Heart left ventricle (tissue), 16 donors: ENCODE measurements around the gene CCDC28B. TPM values are rescaled to one million over a fixed set of nuclear protein-coding genes. Genes with fewer than 3 reads are reported as not detected.

Experiments used
- ATAC-seq, 4 donors: fragments of 200-7000 bp; cut with Tn5 transposase; one replicate each; pipeline ENCODE4 v1.9.1; 2020 to 2022; ENCODE audit warnings: moderate library complexity in 4 of 4, mild to moderate bottlenecking in 3 of 4, moderate number of reproducible peaks in 1 of 4
- DNase-seq, 5 donors: peaks; one replicate each; pipeline ENCODE4 v3.0.0-alpha.2; 2020
- H3K27ac ChIP-seq, 12 donors: fragments of 200-600 bp; sonication (generic) in 4 of 12; one replicate each; pipeline versions ENCODE4 v1.5.0 to v1.8.0; 2016 to 2022; ENCODE audit warnings: mild to moderate bottlenecking in 2 of 12
- H3K27me3 ChIP-seq, 9 donors: fragments of 200-600 bp; sonication (generic) in 2 of 9; one replicate each; pipeline versions ENCODE4 v1.5.1 to v1.8.0; 2016 to 2022; ENCODE audit warnings: mild to moderate bottlenecking in 3 of 9
- H3K36me3 ChIP-seq, 9 donors: fragments of 200-600 bp; sonication (generic) in 2 of 9; one replicate each; pipeline versions ENCODE4 v1.5.0 to v1.8.0; 2018 to 2022; ENCODE audit warnings: mild to moderate bottlenecking in 2 of 9
- H3K4me1 ChIP-seq, 12 donors: fragments of 200-600 bp; sonication (generic) in 4 of 12; one replicate each; pipeline versions ENCODE4 v1.5.0 to v1.8.0; 2016 to 2022; ENCODE audit warnings: mild to moderate bottlenecking in 3 of 12
- H3K4me3 ChIP-seq, 12 donors: fragments of 200-600 bp; sonication (generic) in 4 of 12; one replicate each; pipeline versions ENCODE4 v1.5.0 to v1.8.0; 2017 to 2022; ENCODE audit warnings: mild to moderate bottlenecking in 9 of 12, moderate library complexity in 4 of 12
- H3K9me3 ChIP-seq, 12 donors: fragments of 200-600 bp; sonication (generic) in 4 of 12; one replicate each; pipeline versions ENCODE4 v1.5.0 to v1.8.0; 2016 to 2022; ENCODE audit warnings: mild to moderate bottlenecking in 1 of 12
- CTCF ChIP-seq, 12 donors: fragments of 200-600 bp; sonication (generic) in 4 of 12; IDR thresholded peaks; one replicate each; pipeline versions ENCODE4 v1.5.0 to v1.8.0; 2018 to 2022; ENCODE audit warnings: antibody characterized with exemption in 12 of 12, mild to moderate bottlenecking in 5 of 12
- POLR2A ChIP-seq, 2 donors: fragments of 450-650 bp; IDR thresholded peaks; one replicate each; pipeline ENCODE4 v1.6.1; 2017; ENCODE audit warnings: antibody characterized with exemption in 2 of 2, mild to moderate bottlenecking in 2 of 2, moderate library complexity in 2 of 2
- WGBS, 4 donors: extraction: QIAGEN DNeasy Blood & Tissue Kit in 2 of 4; methylation state at CpG; one replicate each; pipeline versions ENCODE4 v1.1.5 to v1.1.7; 2013 to 2018; 5-methylcytosine and 5-hydroxymethylcytosine counted together
- intact Hi-C, 10 donors: fragments of 100-400 bp; cut with DNase I; formaldehyde crosslinking; loops; one replicate each; pipeline versions ENCODE4 v1.11.1 to v1.14.2; 2022
- polyA plus RNA-seq, 2 donors: library from polyadenylated mRNA; stranded (reverse); fragments of 200-250 nt; gene quantifications; one replicate each; pipeline ENCODE4 v1.2.3, GENCODE V29; 2013
- total RNA-seq, 9 donors: library from RNA; depleted of rRNA in 2 of 9; stranded (reverse); fragments of >200 nt in 2 of 9; fragmentation: NEBNext Ultra II Directional in 3 of 9; extraction: Animal tissue kit (Norgen Biotek cat#: 25700) in 3 of 9; gene quantifications; one replicate each; pipeline versions ENCODE4 v1.1.0 to v1.2.4, GENCODE V29; 2016 to 2023
- donor health status: ischemic (EF 13 %, LVEDD 7.1; RV severe dilation, severe dysfunction).
- donor health status: healthy with polysubstance abuse.
- donor health status: DM: no; HTN: yes; CAD: no.
- donor health status: DM: no; HTN: no; CAD: no.
- donor health status: ischemic (EF 25% LVEDD 6.9; RV normal size, moderate dysfunction).
- donor health status: ischemic (EF 25% LVEDD 5.7; RV mildly dilated, moderate dysfunction).
- donor health status: healthy.
- donor health status: DM: yes; HTN: yes; CAD: no.
- donor health status: ischemic (EF 35%, LVEDD 5.7; RV mildly dilated, moderate dysfunction).
- donor health status: nonischemic (EF 11% LVEDD 7.7; RV severe dilation, severe dysfunction).
- donor health status: DM: yes; HTN: yes; CAD: no.
- donor health status: PGD.
- donor health status: ischemic (EF 29% LVEDD 5.4; RV normal size, mild dysfunction).
- donor health status: nonischemic (EF 23%, LVEDD 6.1; RV moderate dilation, normal function).

The CCDC28B gene
- total and polyA plus RNA-seq, 11 donors, result 12.5 to 40.2 (median 17.0) TPM

- H3K4me1 ChIP-seq, result peaks cover 0 to 69% (median 59%) of the 10 kb centered on the region in 12 donors
- intact Hi-C loops, result no loop called here
- peak within 1 kb of the TSS in 4 of 12 donors; percentile 9 to 58 (median 22) for H3K4me3 ChIP-seq
- peak within 1 kb of the TSS; percentile 49 to 93 (median 86) for H3K27ac ChIP-seq
- no peak for DNase-seq
- TF ChIP-seq CTCF (IDR thresholded peaks at IDR 0.05) (no peak), POLR2A (IDR thresholded peaks at IDR 0.05) (no peak)
- no peaks in the 10 kb centered on the region for H3K9me3 ChIP-seq
- no peak for ATAC-seq
- WGBS, 4 donors, result 68 to 77% (median 72%) methylated on average over 24 to 25 of the region's 25 CpGs
- H3K36me3 ChIP-seq, result no peaks in the 10 kb centered on the region
- H3K27me3 ChIP-seq, result no peaks in the 10 kb centered on the region
These were observed 50.7 kb downstream of the CCDC28B start, which contains the start of gene LCK for GRCh38 chr1:32250893-32251716. Gene LCK (plus strand): TSS chr1:32251265. CDS start chr1:32274330, 23,065 bp downstream.

Other genes starting within 250 kb of the CCDC28B start
- gene KHDRBS1, start 186.7 kb upstream of the CCDC28B start, total RNA-seq, result 10 to 100 TPM; 45.2 to 79.3 (median 68.5) TPM
- 10 to 100 TPM; 33.0 to 58.6 TPM for gene KHDRBS1, start 186.7 kb upstream of the CCDC28B start, polyA plus RNA-seq
- gene TMEM39B, start 127.7 kb upstream of the CCDC28B start, total RNA-seq, result 10 to 100 TPM in 1 of 9 donors, 1 to 10 TPM in 8; 2.7 to 15.1 (median 6.3) TPM
- gene TMEM39B, start 127.7 kb upstream of the CCDC28B start, polyA plus RNA-seq, result 1 to 10 TPM; 4.5 to 6.8 TPM
- gene KPNA6, start 92.5 kb upstream of the CCDC28B start, total RNA-seq, result 10 to 100 TPM; 58.4 to 99.2 (median 78.6) TPM
- 10 to 100 TPM; 10.2 to 28.1 TPM for gene KPNA6, start 92.5 kb upstream of the CCDC28B start, polyA plus RNA-seq
- gene TXLNA, start 20.9 kb upstream of the CCDC28B start, total RNA-seq, result 10 to 100 TPM; 13.2 to 35.9 (median 18.6) TPM
- gene TXLNA, start 20.9 kb upstream of the CCDC28B start, polyA plus RNA-seq, result 10 to 100 TPM in 1 of 2 donors, 1 to 10 TPM in 1; 8.7 to 21.5 TPM
- gene IQCC, start 5.1 kb downstream of the CCDC28B start, total RNA-seq, result 1 to 10 TPM in 2 of 9 donors, under 1 TPM in 7; 0.56 to 1.9 (median 0.74) TPM
- gene IQCC, start 5.1 kb downstream of the CCDC28B start, polyA plus RNA-seq, result under 1 TPM; 0.83 to 0.95 TPM
- not detected for gene DCDC2B, start 8.5 kb downstream of the CCDC28B start, total RNA-seq
- not detected for gene DCDC2B, start 8.5 kb downstream of the CCDC28B start, polyA plus RNA-seq
- 10 to 100 TPM in 6 of 9 donors, 1 to 10 TPM in 3; 8.8 to 19.8 (median 10.8) TPM for gene TMEM234, start 21.8 kb downstream of the CCDC28B start, total RNA-seq
- 10 to 100 TPM in 1 of 2 donors, 1 to 10 TPM in 1; 7.7 to 19.4 TPM for gene TMEM234, start 21.8 kb downstream of the CCDC28B start, polyA plus RNA-seq
- gene EIF3I, start 21.8 kb downstream of the CCDC28B start, total RNA-seq, result 100 to 1,000 TPM in 7 of 9 donors, 10 to 100 TPM in 2; 94.8 to 191 (median 119) TPM
- 100 to 1,000 TPM; 140 to 388 TPM for gene EIF3I, start 21.8 kb downstream of the CCDC28B start, polyA plus RNA-seq
- gene FAM167B, start 46.6 kb downstream of the CCDC28B start, total RNA-seq, result 10 to 100 TPM in 1 of 9 donors, 1 to 10 TPM in 8; 2.0 to 13.7 (median 3.8) TPM
- 10 to 100 TPM in 1 of 2 donors, 1 to 10 TPM in 1; 7.7 to 14.1 TPM for gene FAM167B, start 46.6 kb downstream of the CCDC28B start, polyA plus RNA-seq
- gene LCK, start 50.7 kb downstream of the CCDC28B start, total RNA-seq, result 1 to 10 TPM in 2 of 9 donors, under 1 TPM in 4, not detected in 3; 0.37 to 7.6 (median 0.72) TPM
- under 1 TPM; 0.34 to 0.40 TPM for gene LCK, start 50.7 kb downstream of the CCDC28B start, polyA plus RNA-seq
- gene HDAC1, start 91.5 kb downstream of the CCDC28B start, total RNA-seq, result 10 to 100 TPM; 22.0 to 46.6 (median 29.3) TPM
- 10 to 100 TPM; 20.0 to 37.6 TPM for gene HDAC1, start 91.5 kb downstream of the CCDC28B start, polyA plus RNA-seq
- gene MARCKSL1, start 135.6 kb downstream of the CCDC28B start, total RNA-seq, result 10 to 100 TPM in 7 of 9 donors, 1 to 10 TPM in 2; 6.8 to 44.0 (median 12.1) TPM
- gene MARCKSL1, start 135.6 kb downstream of the CCDC28B start, polyA plus RNA-seq, result 10 to 100 TPM in 1 of 2 donors, 1 to 10 TPM in 1; 8.1 to 29.8 TPM
- gene FAM229A, start 161.9 kb downstream of the CCDC28B start, total RNA-seq, result 1 to 10 TPM; 1.2 to 4.4 (median 2.1) TPM
- gene FAM229A, start 161.9 kb downstream of the CCDC28B start, polyA plus RNA-seq, result 1 to 10 TPM; 1.4 to 4.0 TPM
- gene TSSK3, start 161.9 kb downstream of the CCDC28B start, total RNA-seq, result 1 to 10 TPM in 6 of 9 donors, under 1 TPM in 1, not detected in 2; 0.72 to 2.6 (median 1.7) TPM
- 1 to 10 TPM in 1 of 2 donors, under 1 TPM in 1; 0.37 to 3.1 TPM for gene TSSK3, start 161.9 kb downstream of the CCDC28B start, polyA plus RNA-seq
- 10 to 100 TPM; 35.6 to 53.2 (median 44.5) TPM for gene BSDC1, start 193.8 kb downstream of the CCDC28B start, total RNA-seq
- gene BSDC1, start 193.8 kb downstream of the CCDC28B start, polyA plus RNA-seq, result 10 to 100 TPM; 25.1 to 46.9 TPM